ENCODE results near the gene ARHGAP26.

The ARHGAP26 gene

GRCh38 chr5:143130613-143131305, 360.6 kb downstream of the ARHGAP26 start:
- H3K4me2 ChIP-seq (ENCODE audit: low read length), result no peak overlapping the region
- H3K27me3 ChIP-seq (ENCODE audit: insufficient read depth, low read length), result no peaks in the 10 kb centered on the region
- peaks cover 29% of the 10 kb centered on the region for H3K4me1 ChIP-seq (ENCODE audit: insufficient read depth, low read length, severe bottlenecking)
- H3K36me3 ChIP-seq (ENCODE audit: insufficient read depth, low read length), result no peaks in the 10 kb centered on the region
- no peaks in the 10 kb centered on the region for H4K20me1 ChIP-seq (ENCODE audit: insufficient read depth, low read length)
- no peaks in the 10 kb centered on the region for H3F3A ChIP-seq (ENCODE audit: insufficient read depth, low read length)
- TF ChIP-seq, protein P1, sequence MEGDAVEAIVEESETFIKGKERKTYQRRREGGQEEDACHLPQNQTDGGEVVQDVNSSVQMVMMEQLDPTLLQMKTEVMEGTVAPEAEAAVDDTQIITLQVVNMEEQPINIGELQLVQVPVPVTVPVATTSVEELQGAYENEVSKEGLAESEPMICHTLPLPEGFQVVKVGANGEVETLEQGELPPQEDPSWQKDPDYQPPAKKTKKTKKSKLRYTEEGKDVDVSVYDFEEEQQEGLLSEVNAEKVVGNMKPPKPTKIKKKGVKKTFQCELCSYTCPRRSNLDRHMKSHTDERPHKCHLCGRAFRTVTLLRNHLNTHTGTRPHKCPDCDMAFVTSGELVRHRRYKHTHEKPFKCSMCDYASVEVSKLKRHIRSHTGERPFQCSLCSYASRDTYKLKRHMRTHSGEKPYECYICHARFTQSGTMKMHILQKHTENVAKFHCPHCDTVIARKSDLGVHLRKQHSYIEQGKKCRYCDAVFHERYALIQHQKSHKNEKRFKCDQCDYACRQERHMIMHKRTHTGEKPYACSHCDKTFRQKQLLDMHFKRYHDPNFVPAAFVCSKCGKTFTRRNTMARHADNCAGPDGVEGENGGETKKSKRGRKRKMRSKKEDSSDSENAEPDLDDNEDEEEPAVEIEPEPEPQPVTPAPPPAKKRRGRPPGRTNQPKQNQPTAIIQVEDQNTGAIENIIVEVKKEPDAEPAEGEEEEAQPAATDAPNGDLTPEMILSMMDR (IDR thresholded peaks at IDR 0.05; ENCODE audit: low read length), result no peak
- TF ChIP-seq EZH2 (IDR thresholded peaks at IDR 0.05; ENCODE audit: borderline replicate concordance, low read length), result no peak
- H3K9me3 ChIP-seq (ENCODE audit: low read length), result no peaks in the 10 kb centered on the region
- no peak overlapping the region for H2AFZ ChIP-seq (ENCODE audit: low read length)
- no peaks in the 10 kb centered on the region for H3K9me2 ChIP-seq (ENCODE audit: low read depth, low read length)
- H3K4me3 ChIP-seq (ENCODE audit: low read depth, low read length, poor library complexity, severe bottlenecking), result no peak overlapping the region
- no peak overlapping the region for H3K9ac ChIP-seq (ENCODE audit: low read length)
- H3K27ac ChIP-seq (ENCODE audit: low read depth, low read length, poor library complexity, severe bottlenecking), result no peak overlapping the region
- no peaks in the 10 kb centered on the region for H3K79me2 ChIP-seq (ENCODE audit: insufficient read depth, low read length)

GRCh38 chr5:143131972-143132371, 361.8 kb downstream of the ARHGAP26 start:
- Histone ChIP-seq H3K4me1 (ENCODE audit: insufficient read depth, low read length, severe bottlenecking) (peaks cover 16% of the 10 kb centered on the region), H4K20me1 (ENCODE audit: insufficient read depth, low read length) (no peaks in the 10 kb centered on the region), H3F3A (ENCODE audit: insufficient read depth, low read length) (no peaks in the 10 kb centered on the region), H3K36me3 (ENCODE audit: insufficient read depth, low read length) (no peaks in the 10 kb centered on the region), H3K27ac (ENCODE audit: low read depth, low read length, poor library complexity, severe bottlenecking) (no peak overlapping the region), H3K9me3 (ENCODE audit: low read length) (no peaks in the 10 kb centered on the region), H3K27me3 (ENCODE audit: insufficient read depth, low read length) (no peaks in the 10 kb centered on the region), H3K9ac (ENCODE audit: low read length) (no peak overlapping the region), H3K4me3 (ENCODE audit: low read depth, low read length, poor library complexity, severe bottlenecking) (no peak overlapping the region), H2AFZ (ENCODE audit: low read length) (no peak overlapping the region), H3K79me2 (ENCODE audit: insufficient read depth, low read length) (no peaks in the 10 kb centered on the region), H3K4me2 (ENCODE audit: low read length) (no peak overlapping the region), H3K9me2 (ENCODE audit: low read depth, low read length) (no peaks in the 10 kb centered on the region)
- TF ChIP-seq, protein P1 (IDR thresholded peaks at IDR 0.05; ENCODE audit: low read length), result no peak
- no peak for TF ChIP-seq EZH2 (IDR thresholded peaks at IDR 0.05; ENCODE audit: borderline replicate concordance, low read length)

GRCh38 chr5:143132739-143133138, 362.6 kb downstream of the ARHGAP26 start:
- no peak overlapping the region for H3K9ac ChIP-seq (ENCODE audit: low read length)
- no peak overlapping the region for H3K27ac ChIP-seq (ENCODE audit: low read depth, low read length, poor library complexity, severe bottlenecking)
- no peaks in the 10 kb centered on the region for H3K27me3 ChIP-seq (ENCODE audit: insufficient read depth, low read length)
- H3K36me3 ChIP-seq (ENCODE audit: insufficient read depth, low read length), result no peaks in the 10 kb centered on the region
- peaks cover 16% of the 10 kb centered on the region for H3K4me1 ChIP-seq (ENCODE audit: insufficient read depth, low read length, severe bottlenecking)
- H4K20me1 ChIP-seq (ENCODE audit: insufficient read depth, low read length), result no peaks in the 10 kb centered on the region
- H3K9me2 ChIP-seq (ENCODE audit: low read depth, low read length), result no peaks in the 10 kb centered on the region
- H3F3A ChIP-seq (ENCODE audit: insufficient read depth, low read length), result no peaks in the 10 kb centered on the region
- TF ChIP-seq, protein P1 (IDR thresholded peaks at IDR 0.05; ENCODE audit: low read length), result no peak
- H3K4me2 ChIP-seq (ENCODE audit: low read length), result no peak overlapping the region
- no peaks in the 10 kb centered on the region for H3K9me3 ChIP-seq (ENCODE audit: low read length)
- H3K4me3 ChIP-seq (ENCODE audit: low read depth, low read length, poor library complexity, severe bottlenecking), result no peak overlapping the region
- no peaks in the 10 kb centered on the region for H3K79me2 ChIP-seq (ENCODE audit: insufficient read depth, low read length)
- H2AFZ ChIP-seq (ENCODE audit: low read length), result no peak overlapping the region
